K562 (cell line): ENCODE measurements around the gene BIRC7. TPM values are rescaled to one million over a fixed set of nuclear protein-coding genes. Genes with fewer than 3 reads are reported as not detected.
A peak's percentile ranks its signal among the peaks of the same experiment; 100 is the strongest.

Experiments
- ATAC-seq: fragments of 200-7000 bp; cut with Tn5 transposase; 3 replicates; pipeline ENCODE4 v1.9.1; 2020; ENCODE audit warnings: moderate library complexity
- BruUV-seq: library from RNA; stranded (reverse); fragments of 400-500 nt; replicated peaks from 2 replicates; lab custom pipeline; 2021; lab: Mats Ljungman, UMichigan
- CTCF ChIA-PET: fragments of 300-600 bp; formaldehyde crosslinking; extraction: SDS; loops from one replicate; lab custom pipeline; 2021; ENCODE audit warnings: low intra/inter-chr PET ratio; lab: Yijun Ruan, JAX
- POLR2A ChIA-PET: fragments of 300-600, 350-650 bp; sonication (Branson Sonifier 250); formaldehyde crosslinking; extraction: SDS; loops from one replicate; lab custom pipeline; 2021; ENCODE audit warnings: antibody characterized with exemption, inconsistent platforms; lab: Yijun Ruan, JAX
- DNase-seq, 4 experiments: peaks; one replicate each; pipeline versions ENCODE4 v3.0.0 to v3.0.0-alpha.2; 2011 to 2018; ENCODE audit warnings: low spot score in 3 of 4, mixed read lengths in 3 of 4; ENCODE audit errors: extremely low read depth in 1 of 4
- FAIRE-seq: peaks from 2 replicates; lab custom pipeline; 2011; peaks lifted over from hg19 to GRCh38; lab: Jason Lieb, UNC
- H2AFZ ChIP-seq: 2 replicates; pipeline ENCODE4 v1.6.0; 2011; ENCODE audit warnings: low read depth, low read length, control low read depth, inconsistent platforms
- H3K27ac ChIP-seq: fragments of 200-600 bp; 3 replicates; pipeline ENCODE4 v1.8.0; 2011; ENCODE audit warnings: low read depth, mild to moderate bottlenecking, control low read depth, inconsistent platforms, low read length, moderate library complexity, mixed read lengths; ENCODE audit errors: extremely low read depth
- H3K27me3 ChIP-seq, 2 experiments: fragments of 300-600 bp in 1 of 2; 2 replicates in 1 of 2; 3 replicates in 1 of 2; pipeline versions ENCODE4 v1.6.0 to v1.8.0; 2011; ENCODE audit warnings: inconsistent platforms in 2 of 2, low read length in 2 of 2, mild to moderate bottlenecking in 1 of 2, mixed read lengths in 1 of 2, moderate library complexity in 1 of 2; ENCODE audit not compliant: control insufficient read depth in 2 of 2, insufficient read depth in 2 of 2
- H3K36me3 ChIP-seq: fragments of 300-600 bp; 3 replicates; pipeline ENCODE4 v1.8.0; 2011; ENCODE audit warnings: mild to moderate bottlenecking, low read length, inconsistent platforms; ENCODE audit not compliant: control insufficient read depth, insufficient read depth
- H3K4me1 ChIP-seq, 2 experiments: fragments of 200-600 bp in 1 of 2; replicated peaks in 1 of 2; 2 replicates in 1 of 2; 3 replicates in 1 of 2; pipeline versions ENCODE4 v1.5.1 to v1.8.0; 2011; ENCODE audit warnings: inconsistent platforms in 2 of 2, low read length in 2 of 2, mild to moderate bottlenecking in 1 of 2, mixed read lengths in 1 of 2, moderate library complexity in 1 of 2; ENCODE audit not compliant: control insufficient read depth in 2 of 2, insufficient read depth in 2 of 2
- H3K4me2 ChIP-seq: 2 replicates; pipeline ENCODE4 v1.6.1; 2011; ENCODE audit warnings: low read length, control low read depth, inconsistent platforms, mixed read lengths; ENCODE audit not compliant: insufficient read depth
- H3K4me3 ChIP-seq: fragments of 200-600 bp; sonication (generic), shearing (Covaris generic); 2 replicates; pipeline ENCODE4 v1.5.1; 2016; ENCODE audit warnings: control low read depth, inconsistent platforms
- H3K79me2 ChIP-seq: fragments of 200-600 bp; 3 replicates; pipeline ENCODE4 v1.8.0; 2011; ENCODE audit warnings: low read length, inconsistent platforms; ENCODE audit not compliant: control insufficient read depth, insufficient read depth
- H3K9ac ChIP-seq, 2 experiments: 2 replicates each; pipeline versions ENCODE4 v1.6.0 to v1.6.1; 2011; ENCODE audit warnings: low read depth in 2 of 2, low read length in 2 of 2, control low read depth in 1 of 2, inconsistent platforms in 1 of 2, mild to moderate bottlenecking in 1 of 2, mixed read lengths in 1 of 2; ENCODE audit not compliant: insufficient read depth in 1 of 2
- H3K9me1 ChIP-seq: one replicate; pipeline ENCODE4 v1.6.0; 2011; ENCODE audit warnings: inconsistent platforms, mild to moderate bottlenecking, low read length, moderate library complexity; ENCODE audit not compliant: control insufficient read depth, insufficient read depth
- H3K9me3 ChIP-seq: replicated peaks from 2 replicates; pipeline ENCODE4 v1.5.1; 2011; ENCODE audit warnings: low read depth, low read length, inconsistent platforms; ENCODE audit not compliant: control insufficient read depth, insufficient read depth
- H4K20me1 ChIP-seq: replicated peaks from 2 replicates; pipeline ENCODE4 v1.6.1; 2011; ENCODE audit warnings: low read length, inconsistent platforms, mixed read lengths; ENCODE audit not compliant: control insufficient read depth, insufficient read depth
- ARID1B ChIP-seq: fragments of 450-650 bp; IDR thresholded peaks from 2 replicates; pipeline ENCODE4 v1.6.1; 2016; ENCODE audit warnings: antibody characterized with exemption, mild to moderate bottlenecking, inconsistent platforms
- BRF2 ChIP-seq: IDR thresholded peaks from 3 replicates; pipeline ENCODE4 v1.6.1; 2011; ENCODE audit warnings: borderline replicate concordance, mild to moderate bottlenecking; ENCODE audit not compliant: insufficient read length, insufficient read depth
- POLR2G ChIP-seq: fragments of 200-400 bp; formaldehyde crosslinking; IDR thresholded peaks from 2 replicates; pipeline ENCODE4 v1.6.1; 2017; ENCODE audit warnings: low read depth, mild to moderate bottlenecking, antibody characterized with exemption, low read length, moderate library complexity
- SMARCE1 ChIP-seq: fragments of 450-650 bp; IDR thresholded peaks from 2 replicates; pipeline ENCODE4 v1.7.1; 2016; ENCODE audit warnings: mild to moderate bottlenecking
- U2AF1 ChIP-seq: fragments of 200-400 bp; formaldehyde crosslinking; optimal IDR thresholded peaks from 2 replicates; pipeline ENCODE3; 2017; ENCODE audit warnings: mild to moderate bottlenecking, low read depth, low read length, moderate library complexity
- ZBTB5 ChIP-seq: fragments of 450-650 bp; IDR thresholded peaks from 2 replicates; pipeline ENCODE4 v1.6.1; 2017; ENCODE audit warnings: antibody characterized with exemption
- ZNF354B ChIP-seq: fragments of 250-450 bp; sonication (Bioruptor Pico); IDR thresholded peaks from 2 replicates; pipeline ENCODE4 v1.4.0; 2020
- WGBS: fragments of 100-300 bp; shearing (Covaris generic); methylation state at CpG from one replicate; pipeline ENCODE4 v1.1.6; 2016; ENCODE audit warnings: low coverage, mixed read lengths; ENCODE audit not compliant: insufficient coverage; ENCODE audit errors: missing lambda C conversion rate; 5-methylcytosine and 5-hydroxymethylcytosine counted together
- in situ Hi-C: fragments of 300-500 bp; cut with MboI; formaldehyde crosslinking; loops from 4 replicates; pipeline ENCODE4 v1.15.0; 2018; ENCODE audit warnings: inconsistent platforms, mixed read lengths
- intact Hi-C: fragments of 100-400 bp; cut with micrococcal nuclease; formaldehyde crosslinking; loops from 2 replicates; pipeline ENCODE4 v1.14.2; 2022
- polyA plus RNA-seq, 8 experiments: library from polyadenylated mRNA; depleted of rRNA in 4 of 8; stranded (reverse) in 5 of 8; unstranded in 3 of 8; fragments of >200 nt; fragmentation: Nextera tagmentation in 2 of 8; fragmentation: Illumina TruSeq in 1 of 8; extraction: Ambion mirVana in 2 of 8; extraction: Trizol in 1 of 8; gene quantifications; 2 replicates each; pipeline versions ENCODE4 v1.2.1 to v1.2.3, GENCODE V29; 2011 to 2014; ENCODE audit warnings: inconsistent platforms in 1 of 8, missing spikeins in 1 of 8
- total RNA-seq, 7 experiments: library from RNA; depleted of rRNA in 6 of 7; stranded (reverse); fragments of >200 nt in 6 of 7; fragmentation: Illumina TruSeq in 2 of 7; extraction: Trizol in 2 of 7; gene quantifications; 2 replicates each; pipeline versions ENCODE4 v1.2.1 to v1.2.3, GENCODE V29; 2011 to 2021; ENCODE audit warnings: low replicate concordance in 1 of 7
- TF ChIP-seq, protein P1 (sequence below): fragments of 450-650 bp; IDR thresholded peaks from 2 replicates; pipeline ENCODE4 v1.6.1; 2016
- TF ChIP-seq, protein P2 (sequence below): fragments of 250-450 bp; sonication (Bioruptor Pico); IDR thresholded peaks from 2 replicates; pipeline ENCODE4 v1.9.0; 2021; ENCODE audit warnings: mild to moderate bottlenecking, inconsistent platforms

Gene BIRC7
- total and polyA plus RNA-seq, 9 of the 15 experiments (the other 6 are each of a cell fraction or from before 2014, with no cell fraction given): 0.14 to 0.19 (median 0.16) TPM; not detected in 5

GRCh38 chr20:63277466-63278272, 42.0 kb downstream of the BIRC7 start (continued):
- no peak for TF ChIP-seq ZBTB5
- TF ChIP-seq POLR2G: peak; percentile 44; the same call in 1 of the 2 replicates
- TF ChIP-seq, protein P1, sequence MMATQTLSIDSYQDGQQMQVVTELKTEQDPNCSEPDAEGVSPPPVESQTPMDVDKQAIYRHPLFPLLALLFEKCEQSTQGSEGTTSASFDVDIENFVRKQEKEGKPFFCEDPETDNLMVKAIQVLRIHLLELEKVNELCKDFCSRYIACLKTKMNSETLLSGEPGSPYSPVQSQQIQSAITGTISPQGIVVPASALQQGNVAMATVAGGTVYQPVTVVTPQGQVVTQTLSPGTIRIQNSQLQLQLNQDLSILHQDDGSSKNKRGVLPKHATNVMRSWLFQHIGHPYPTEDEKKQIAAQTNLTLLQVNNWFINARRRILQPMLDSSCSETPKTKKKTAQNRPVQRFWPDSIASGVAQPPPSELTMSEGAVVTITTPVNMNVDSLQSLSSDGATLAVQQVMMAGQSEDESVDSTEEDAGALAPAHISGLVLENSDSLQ: no peak
- TF ChIP-seq ZNF354B: no peak

GRCh38 chr20:63278661-63279060, 43.0 kb downstream of the BIRC7 start:
- no peak overlapping the region for H3K4me2 ChIP-seq
- DNase-seq (no peak), FAIRE-seq (no peak), ATAC-seq (no peak)
- CTCF ChIA-PET: no interaction called here
- peaks cover 10 to 45% of the 10 kb centered on the region in 2 experiments; a peak in 4 of 5 replicates for H3K4me1 ChIP-seq
- 94% methylated on average over 17 of the region's 17 CpGs for WGBS
- intact Hi-C loops (no loop called here), in situ Hi-C loops (no loop called here)
- no peaks in the 10 kb centered on the region for H3K9me3 ChIP-seq
- peaks cover 84% of the 10 kb centered on the region; the same call in 2 of the 3 replicates for H3K36me3 ChIP-seq
- peak overlapping the region in 1 of 2 experiments; percentile 45; a peak in 1 of 4 replicates for H3K9ac ChIP-seq
- no peak overlapping the region for H3K4me3 ChIP-seq
- H4K20me1 ChIP-seq: peaks cover 24% of the 10 kb centered on the region
- BruUV-seq: no TSS peak
- POLR2A ChIA-PET: interaction anchor here (0.7 to 5.2 kb wide), 2 partner anchors 9 to 15 kb away, joined by 3 to 28 read pairs; partner anchors contain the start of gene COL20A1
- H3K9me1 ChIP-seq: peaks cover 6% of the 10 kb centered on the region
- peaks cover 32% of the 10 kb centered on the region for H3K79me2 ChIP-seq
- no peak overlapping the region for H2AFZ ChIP-seq
- no peak overlapping the region for H3K27ac ChIP-seq
- H3K27me3 ChIP-seq: no peaks in the 10 kb centered on the region
- TF ChIP-seq ARID1B: no peak
- TF ChIP-seq SMARCE1: no peak
- no peak for TF ChIP-seq BRF2
- TF ChIP-seq, protein P2, sequence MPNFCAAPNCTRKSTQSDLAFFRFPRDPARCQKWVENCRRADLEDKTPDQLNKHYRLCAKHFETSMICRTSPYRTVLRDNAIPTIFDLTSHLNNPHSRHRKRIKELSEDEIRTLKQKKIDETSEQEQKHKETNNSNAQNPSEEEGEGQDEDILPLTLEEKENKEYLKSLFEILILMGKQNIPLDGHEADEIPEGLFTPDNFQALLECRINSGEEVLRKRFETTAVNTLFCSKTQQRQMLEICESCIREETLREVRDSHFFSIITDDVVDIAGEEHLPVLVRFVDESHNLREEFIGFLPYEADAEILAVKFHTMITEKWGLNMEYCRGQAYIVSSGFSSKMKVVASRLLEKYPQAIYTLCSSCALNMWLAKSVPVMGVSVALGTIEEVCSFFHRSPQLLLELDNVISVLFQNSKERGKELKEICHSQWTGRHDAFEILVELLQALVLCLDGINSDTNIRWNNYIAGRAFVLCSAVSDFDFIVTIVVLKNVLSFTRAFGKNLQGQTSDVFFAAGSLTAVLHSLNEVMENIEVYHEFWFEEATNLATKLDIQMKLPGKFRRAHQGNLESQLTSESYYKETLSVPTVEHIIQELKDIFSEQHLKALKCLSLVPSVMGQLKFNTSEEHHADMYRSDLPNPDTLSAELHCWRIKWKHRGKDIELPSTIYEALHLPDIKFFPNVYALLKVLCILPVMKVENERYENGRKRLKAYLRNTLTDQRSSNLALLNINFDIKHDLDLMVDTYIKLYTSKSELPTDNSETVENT (CRISPR knock-in tag): no peak
- no peak for TF ChIP-seq U2AF1
